Activated CD8-positive, alpha-beta T cell treated with anti-CD3 and anti-CD28 coated beads for 36 hours (primary cell): Measurements from ENCODE around the gene B3GAT3. TPM values are rescaled to one million over a fixed set of nuclear protein-coding genes. Genes with fewer than 3 reads are reported as not detected.
A peak's percentile ranks its signal among the peaks of the same experiment; 100 is the strongest.

Experiments used
- ATAC-seq: fragments of 200-7000 bp; cut with Tn5 transposase; one replicate; pipeline ENCODE4 v1.10.0; 2021; ENCODE audit warnings: mild to moderate bottlenecking, moderate library complexity
- CTCF ChIA-PET: fragments of 350-600 bp; sonication (Branson Sonifier 250); formaldehyde crosslinking; loops from one replicate; lab custom pipeline; 2021; ENCODE audit warnings: antibody characterized with exemption; lab: Charles Lee
- POLR2A ChIA-PET: fragments of 350-600 bp; sonication (Branson Sonifier 250); formaldehyde crosslinking; loops from one replicate; lab custom pipeline; 2021; ENCODE audit warnings: antibody characterized with exemption; lab: Charles Lee
- DNase-seq: peaks from one replicate; pipeline ENCODE4 v3.0.0-alpha.2; 2020
- H3K27ac Mint-ChIP-seq: one replicate; pipeline ENCODE4 v1.8.0; 2021; ENCODE audit warnings: mild to moderate bottlenecking, mixed read lengths
- H3K27me3 Mint-ChIP-seq: one replicate; pipeline ENCODE4 v1.8.0; 2021; ENCODE audit warnings: mixed read lengths
- H3K36me3 Mint-ChIP-seq: one replicate; pipeline ENCODE4 v1.8.0; 2021; ENCODE audit warnings: low read depth, mixed read lengths
- H3K4me1 Mint-ChIP-seq: one replicate; pipeline ENCODE4 v1.8.0; 2021; ENCODE audit warnings: low read depth, mixed read lengths
- H3K4me3 Mint-ChIP-seq: one replicate; pipeline ENCODE4 v1.8.0; 2021; ENCODE audit warnings: mild to moderate bottlenecking, moderate library complexity, mixed read lengths
- H3K9me3 Mint-ChIP-seq: one replicate; pipeline ENCODE4 v1.8.0; 2021; ENCODE audit warnings: mixed read lengths
- CTCF ChIP-seq: fragments of 200-600 bp; IDR thresholded peaks from one replicate; pipeline ENCODE4 v1.8.0; 2022; ENCODE audit warnings: antibody characterized with exemption, mild to moderate bottlenecking
- intact Hi-C: fragments of 100-400 bp; cut with micrococcal nuclease; formaldehyde crosslinking; loops from one replicate; pipeline ENCODE4 v1.10.0; 2022
- total RNA-seq, 2 experiments: library from RNA; stranded (reverse); gene quantifications; one replicate each; pipeline ENCODE4 v1.2.3, GENCODE V29; 2021

Gene B3GAT3
- total RNA-seq, 2 experiments from 2014 or later: 59.1 to 61.4 TPM

- DNase-seq (peak; percentile 91), ATAC-seq (peak; percentile 20)
- Mint-ChIP-seq H3K4me3 (peak overlapping the region; percentile 59), H3K4me1 (peaks cover 56% of the 10 kb centered on the region), H3K36me3 (peaks cover 59% of the 10 kb centered on the region), H3K9me3 (no peaks in the 10 kb centered on the region), H3K27me3 (no peaks in the 10 kb centered on the region), H3K27ac (peak overlapping the region; percentile 90)
- intact Hi-C loops: loop anchor here (5.0 to 10.0 kb wide), 2 partner anchors 74 to 251 kb away; partner anchors contain the start of genes C11orf98 and CSKMT
- POLR2A ChIA-PET: interaction anchor here (0.6 to 7.9 kb wide), 22 partner anchors 10 to 1577 kb away, joined by 3 to 87 read pairs (median 15); partner anchors contain the start of genes B3GAT3, BSCL2, C11orf98 and CSKMT
- CTCF ChIA-PET: interaction anchor here (0.9 to 3.8 kb wide), 16 partner anchors 10 to 272 kb away, joined by 3 to 24 read pairs (median 5); partner anchors contain the start of genes B3GAT3, C11orf98, CSKMT and EML3
- TF ChIP-seq CTCF: peak; percentile 71
Measured at GRCh38 chr11:62593434-62594044, 28.2 kb downstream of the B3GAT3 start.

GRCh38 chr11:62592989-62593421 is 28.8 kb downstream of the B3GAT3 start:
- TF ChIP-seq CTCF: no peak
- ChIA-PET POLR2A (interaction anchor here (0.6 to 7.9 kb wide), 23 partner anchors 7 to 1577 kb away, joined by 3 to 87 read pairs (median 17); partner anchors contain the start of genes B3GAT3, BSCL2, C11orf98 and CSKMT), CTCF (interaction anchor here (0.9 to 3.8 kb wide), 20 partner anchors 8 to 272 kb away, joined by 3 to 24 read pairs (median 8); partner anchors contain the start of genes B3GAT3, C11orf98, CSKMT and EML3)
- DNase-seq (no peak), ATAC-seq (no peak)
- H3K36me3 Mint-ChIP-seq: peaks cover 57% of the 10 kb centered on the region
- intact Hi-C loops: loop anchor here (5.0 to 10.0 kb wide), 2 partner anchors 74 to 252 kb away; partner anchors contain the start of genes C11orf98 and CSKMT
- H3K9me3 Mint-ChIP-seq: no peaks in the 10 kb centered on the region
- peak overlapping the region; percentile 98 for H3K27ac Mint-ChIP-seq
- H3K27me3 Mint-ChIP-seq: no peaks in the 10 kb centered on the region
- no peak overlapping the region for H3K4me3 Mint-ChIP-seq
- peaks cover 53% of the 10 kb centered on the region for H3K4me1 Mint-ChIP-seq

DNA sequence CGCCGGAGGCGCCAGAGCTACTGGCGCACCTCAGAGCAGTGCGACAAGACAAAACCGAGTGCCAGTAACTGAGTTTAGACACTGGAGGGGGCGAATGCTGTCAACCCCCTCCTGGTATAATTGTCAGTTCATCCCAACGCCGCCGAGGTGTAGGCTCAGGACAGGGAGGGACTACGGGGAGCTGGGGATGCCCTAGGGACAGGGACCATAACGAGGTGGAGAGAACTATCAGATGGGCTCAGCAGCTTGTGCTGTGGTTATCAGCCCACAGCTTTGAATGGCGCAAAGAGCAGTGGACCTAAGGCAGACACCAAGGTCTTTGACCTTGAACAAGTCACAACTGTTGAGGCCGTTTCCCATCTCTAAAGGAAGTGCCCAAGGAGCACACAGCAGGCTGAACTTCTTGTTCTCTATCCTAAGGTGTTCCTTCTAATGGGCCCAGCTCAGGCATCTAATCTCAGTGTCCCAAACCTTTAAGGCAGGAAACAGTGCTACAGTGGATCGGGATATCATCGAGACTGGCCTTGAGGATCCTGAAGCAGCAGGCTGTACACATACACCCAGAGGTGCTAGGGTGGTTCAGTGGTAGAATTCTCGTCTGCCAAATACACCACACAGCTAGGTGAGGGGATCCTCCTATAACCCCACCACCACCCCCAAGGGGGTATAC is 29.5 kb downstream of the B3GAT3 start:
- Mint-ChIP-seq H3K9me3 (no peaks in the 10 kb centered on the region), H3K27me3 (no peaks in the 10 kb centered on the region), H3K4me3 (peak overlapping the region; percentile 100), H3K4me1 (peaks cover 52% of the 10 kb centered on the region), H3K27ac (peak overlapping the region; percentile 98), H3K36me3 (peaks cover 53% of the 10 kb centered on the region)
- ChIA-PET CTCF (interaction anchor here (0.7 to 3.8 kb wide), 30 partner anchors 9 to 273 kb away, joined by 3 to 24 read pairs (median 6); partner anchors contain the start of genes B3GAT3, C11orf98, CSKMT and EEF1G), POLR2A (interaction anchor here (0.7 to 7.9 kb wide), 45 partner anchors 8 to 289 kb away, joined by 3 to 87 read pairs (median 8); partner anchors contain the start of genes B3GAT3, BSCL2, C11orf98 and CSKMT)
- ATAC-seq (no peak), DNase-seq (no peak)
- TF ChIP-seq CTCF: no peak
- intact Hi-C loops: loop anchor here (5.0 to 10.0 kb wide), 2 partner anchors 75 to 253 kb away; partner anchors contain the start of genes C11orf98 and CSKMT

GRCh38 chr11:62591448-62592145 is 30.2 kb downstream of the B3GAT3 start, which contains the start of gene TUT1:
Gene TUT1 (minus strand): TSS chr11:62591523. CDS start chr11:62591485, 38 bp downstream.
- H3K27ac Mint-ChIP-seq: peak within 1 kb of the TSS; percentile 98
- H3K27me3 Mint-ChIP-seq: no peaks in the 10 kb centered on the region
- ChIA-PET POLR2A (interaction anchor here (0.6 to 7.9 kb wide), 53 partner anchors 9 to 289 kb away, joined by 3 to 87 read pairs (median 7); partner anchors contain the start of genes B3GAT3, BSCL2, C11orf98 and CSKMT), CTCF (interaction anchor here (0.7 to 3.8 kb wide), 28 partner anchors 9 to 250 kb away, joined by 3 to 24 read pairs (median 6); partner anchors contain the start of genes C11orf98, CSKMT, EEF1G and EML3)
- no peak for TF ChIP-seq CTCF
- H3K9me3 Mint-ChIP-seq: no peaks in the 10 kb centered on the region
- H3K4me1 Mint-ChIP-seq: peaks cover 49% of the 10 kb centered on the region
- DNase-seq (peak; percentile 98), ATAC-seq (peak; percentile 91)
- intact Hi-C loops: loop anchor here (5.0 to 10.0 kb wide), 2 partner anchors 76 to 253 kb away; partner anchors contain the start of genes C11orf98 and CSKMT
- peak within 1 kb of the TSS; percentile 100 for H3K4me3 Mint-ChIP-seq
- peaks cover 48% of the 10 kb centered on the region for H3K36me3 Mint-ChIP-seq
